HG03108 (cell line): ENCODE measurements around the gene DGKB.

Experiments
- ATAC-seq: cut with Tn5 transposase; IDR thresholded peaks from one replicate; pipeline ENCODE4 v1.9.1; 2021; ENCODE audit warnings: moderate library complexity; ENCODE audit not compliant: unreplicated experiment

DGKB gene

GRCh38 chr7:14407246-14408015, 495.1 kb downstream of the DGKB start:
- ATAC-seq = no peak

GRCh38 chr7:14403587-14403986, 499.0 kb downstream of the DGKB start:
- ATAC-seq = no peak

- ATAC-seq = no peak
Observed at GRCh38 chr7:14400271-14400670, 502.3 kb downstream of the DGKB start.

GRCh38 chr7:14398526-14398925, 504.0 kb downstream of the DGKB start:
- no peak for ATAC-seq

GRCh38 chr7:14395860-14396259, 506.7 kb downstream of the DGKB start:
- ATAC-seq = no peak

GRCh38 chr7:14394786-14395185, 507.8 kb downstream of the DGKB start:
- ATAC-seq = no peak

- ATAC-seq = no peak
Observed at GRCh38 chr7:14389595-14389994, 513.0 kb downstream of the DGKB start.

- ATAC-seq = no peak
Observed at GRCh38 chr7:14389181-14389591, 513.4 kb downstream of the DGKB start.

- ATAC-seq = no peak
Observed at GRCh38 chr7:14385074-14385473, 517.5 kb downstream of the DGKB start.

GRCh38 chr7:14381936-14382335, 520.6 kb downstream of the DGKB start:
- no peak for ATAC-seq

- ATAC-seq = no peak
Observed at GRCh38 chr7:14381306-14381705, 521.2 kb downstream of the DGKB start.

GRCh38 chr7:14380881-14381280, 521.7 kb downstream of the DGKB start:
- no peak for ATAC-seq

GRCh38 chr7:14377646-14378266, 524.8 kb downstream of the DGKB start:
- ATAC-seq = no peak

- ATAC-seq = no peak
Observed at GRCh38 chr7:14376711-14377110, 525.8 kb downstream of the DGKB start.

GRCh38 chr7:14375998-14376397, 526.6 kb downstream of the DGKB start:
- ATAC-seq = no peak

GRCh38 chr7:14374336-14374735, 528.2 kb downstream of the DGKB start:
- no peak for ATAC-seq

GRCh38 chr7:14368285-14368684, 534.3 kb downstream of the DGKB start:
- no peak for ATAC-seq

- no peak for ATAC-seq
Observed at GRCh38 chr7:14351167-14351566, 551.4 kb downstream of the DGKB start.

GRCh38 chr7:14341200-14341775, 561.3 kb downstream of the DGKB start:
- ATAC-seq = no peak

GRCh38 chr7:14340393-14341074, 562.0 kb downstream of the DGKB start:
- ATAC-seq = no peak

- no peak for ATAC-seq
Observed at GRCh38 chr7:14339861-14340260, 562.7 kb downstream of the DGKB start.

GRCh38 chr7:14336256-14336655, 566.3 kb downstream of the DGKB start:
- ATAC-seq = no peak
